Stimulated activated CD8-positive, alpha-beta memory T cell treated with anti-CD3 and anti-CD28 coated beads, Interleukin-7, amount 100 ng/mL, for 4 hours (primary cell): ENCODE measurements around the gene MAP4K2.

Source experiments
- DNase-seq, 2 donors: peaks; one replicate each; pipeline ENCODE4 v3.0.0-alpha.2; 2020; ENCODE audit warnings: low read depth in 2 of 2

Gene MAP4K2

GRCh38 chr11:64813826-64814225 is 10.8 kb upstream of the MAP4K2 start:
- no peak for DNase-seq

DNA sequence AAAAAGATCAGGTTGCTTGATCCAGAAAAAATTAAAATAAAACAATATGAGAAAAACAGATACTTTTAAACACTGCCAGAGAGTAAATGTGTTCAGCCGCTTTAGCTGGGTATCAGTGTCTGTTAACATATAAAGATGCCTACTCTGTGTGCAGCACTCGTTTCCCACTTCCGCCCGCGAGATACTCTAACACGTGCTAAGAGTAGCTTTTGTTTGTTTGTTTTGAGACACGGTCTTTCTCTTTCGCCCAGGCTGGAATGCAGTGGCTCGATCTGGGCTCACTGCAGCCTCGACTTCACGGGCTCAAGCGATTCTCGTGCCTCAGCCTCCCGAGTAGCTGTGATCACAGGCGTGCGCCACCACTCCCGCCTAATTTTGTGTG is 7.9 kb upstream of the MAP4K2 start:
- DNase-seq, result peak in 1 of 2 donors; percentile 17

DNA sequence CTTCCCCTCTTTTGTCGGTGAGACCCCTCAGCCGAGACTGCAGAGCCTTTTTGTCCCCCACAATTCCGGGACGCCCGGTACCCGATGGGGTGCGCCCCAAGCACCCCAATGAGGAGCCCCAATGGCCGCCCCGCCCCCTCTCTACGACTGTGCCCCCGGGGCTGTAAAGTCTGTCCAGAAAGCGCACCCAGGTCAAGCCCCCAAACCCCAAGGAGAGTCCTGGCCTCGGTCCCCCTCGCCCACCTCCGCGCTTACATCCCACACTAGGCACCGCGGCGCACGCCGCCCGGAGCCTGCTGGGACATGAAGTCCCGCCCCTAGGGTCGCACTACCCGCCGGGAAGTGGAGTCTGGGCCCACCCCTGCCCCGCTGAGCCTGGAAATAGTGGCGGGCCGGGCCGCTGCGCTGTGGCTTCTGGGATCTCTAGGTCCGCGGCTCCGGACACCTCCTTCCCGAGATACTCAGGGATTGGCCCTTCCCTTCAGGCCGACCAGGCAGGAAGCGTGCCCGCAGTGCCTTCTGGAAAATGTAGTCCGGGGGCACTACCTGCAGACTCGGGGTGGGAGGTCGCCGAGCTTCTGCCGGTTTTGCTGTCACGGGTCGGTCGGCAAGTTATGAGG is 7.4 kb upstream of the MAP4K2 start, which contains the start of gene MEN1:
TSS of gene MEN1 (minus strand) at position 281 of the 620 bp plus-strand sequence. CDS start 442 bp downstream, outside the sequence.
- peak; percentile 51 to 73 for DNase-seq

- peak in 1 of 2 donors; percentile 15 for DNase-seq
Measured at GRCh38 chr11:64809781-64810241, 6.8 kb upstream of the MAP4K2 start.

- DNase-seq, result no peak
Measured at GRCh38 chr11:64805481-64805880, 2.5 kb upstream of the MAP4K2 start.

GRCh38 chr11:64804346-64805210 is 1.6 kb upstream of the MAP4K2 start:
- DNase-seq, result no peak

- no peak for DNase-seq
Measured at GRCh38 chr11:64803846-64804345, 882 bp upstream of the MAP4K2 start.

DNA sequence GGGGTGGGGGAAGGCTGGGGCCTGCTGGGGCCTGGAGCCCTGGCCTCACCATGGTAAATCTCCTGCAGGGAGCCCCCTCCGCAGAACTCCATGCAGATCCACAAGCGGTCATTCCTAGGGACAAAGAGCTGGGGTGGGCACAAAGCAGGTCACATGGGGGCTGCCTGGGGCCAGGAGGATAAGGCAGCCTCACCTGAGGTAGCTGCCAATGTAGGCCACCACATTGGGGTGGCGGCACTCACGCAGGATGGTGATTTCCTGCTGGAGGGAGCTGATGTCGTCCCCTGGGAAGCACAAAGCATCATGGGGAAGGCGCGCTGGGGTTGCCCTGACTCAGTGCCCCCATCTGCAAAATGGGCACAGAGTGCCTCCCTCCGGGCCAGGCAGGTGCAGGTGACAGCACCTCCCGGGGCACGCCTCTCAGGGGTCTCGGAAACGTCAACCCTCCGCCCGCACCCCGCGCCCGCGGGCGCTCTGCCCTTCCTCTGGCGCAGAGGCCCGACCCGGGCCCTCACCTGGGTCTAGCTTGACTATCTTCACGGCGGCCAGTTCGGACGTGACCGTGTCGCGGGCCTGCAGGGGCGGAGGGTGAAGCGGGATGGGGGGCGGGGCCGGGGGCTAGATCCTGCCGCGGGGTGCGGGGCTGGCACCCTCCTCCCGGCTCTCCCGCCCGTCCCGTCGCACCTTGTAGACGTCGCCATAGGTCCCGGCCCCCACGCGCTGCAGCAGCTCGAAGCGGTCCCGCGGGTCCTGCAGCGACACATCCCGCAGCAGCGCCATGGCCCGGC is 450 bp downstream of the MAP4K2 start:
- DNase-seq, result peak in 1 of 2 donors; percentile 12

GRCh38 chr11:64801561-64802369 is 1.2 kb downstream of the MAP4K2 start:
- DNase-seq, result no peak

GRCh38 chr11:64801158-64801464 is 1.9 kb downstream of the MAP4K2 start:
- DNase-seq, result no peak

DNA sequence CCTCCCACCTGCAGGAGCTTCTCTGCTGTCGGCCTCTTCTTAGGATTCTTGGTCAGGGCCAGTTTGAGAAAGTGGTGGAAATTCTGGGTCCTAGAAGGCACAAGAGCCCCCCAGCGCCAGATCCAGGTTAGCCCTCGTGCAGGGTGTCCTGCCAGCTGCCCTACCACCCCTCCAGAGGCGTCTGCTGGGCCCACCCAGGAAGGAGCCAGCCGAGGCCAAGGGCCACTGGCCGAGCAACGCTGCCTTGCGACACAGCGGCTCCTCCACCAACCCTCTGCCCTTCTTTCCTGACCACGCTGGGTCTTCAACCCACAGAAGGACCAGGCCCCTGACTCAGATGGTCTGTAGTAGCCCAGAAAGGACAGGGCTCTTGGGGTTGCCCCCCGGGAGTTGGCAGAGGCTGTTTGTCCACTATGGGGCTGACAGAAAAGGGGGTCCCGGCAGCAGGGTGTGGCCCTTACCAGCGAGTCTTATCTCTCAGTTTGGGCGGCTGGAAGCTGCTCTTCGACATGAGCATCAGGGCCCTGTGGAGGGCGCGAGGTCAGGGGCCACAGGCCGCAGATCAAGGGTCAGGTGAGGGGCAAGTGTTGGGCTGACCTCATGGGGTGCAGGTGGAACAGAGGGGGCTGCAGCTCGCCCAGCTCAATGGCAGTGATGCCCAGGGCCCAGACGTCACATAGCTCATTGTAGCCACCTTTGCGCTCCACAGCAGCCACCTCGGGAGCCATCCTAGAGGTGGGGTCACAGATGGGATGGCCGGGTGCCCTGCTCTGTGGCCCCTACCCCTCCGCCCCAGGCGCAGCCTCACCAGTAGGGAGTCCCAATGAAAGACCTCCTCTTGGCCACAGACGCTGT is 2.5 kb downstream of the MAP4K2 start:
- DNase-seq, result no peak

DNA sequence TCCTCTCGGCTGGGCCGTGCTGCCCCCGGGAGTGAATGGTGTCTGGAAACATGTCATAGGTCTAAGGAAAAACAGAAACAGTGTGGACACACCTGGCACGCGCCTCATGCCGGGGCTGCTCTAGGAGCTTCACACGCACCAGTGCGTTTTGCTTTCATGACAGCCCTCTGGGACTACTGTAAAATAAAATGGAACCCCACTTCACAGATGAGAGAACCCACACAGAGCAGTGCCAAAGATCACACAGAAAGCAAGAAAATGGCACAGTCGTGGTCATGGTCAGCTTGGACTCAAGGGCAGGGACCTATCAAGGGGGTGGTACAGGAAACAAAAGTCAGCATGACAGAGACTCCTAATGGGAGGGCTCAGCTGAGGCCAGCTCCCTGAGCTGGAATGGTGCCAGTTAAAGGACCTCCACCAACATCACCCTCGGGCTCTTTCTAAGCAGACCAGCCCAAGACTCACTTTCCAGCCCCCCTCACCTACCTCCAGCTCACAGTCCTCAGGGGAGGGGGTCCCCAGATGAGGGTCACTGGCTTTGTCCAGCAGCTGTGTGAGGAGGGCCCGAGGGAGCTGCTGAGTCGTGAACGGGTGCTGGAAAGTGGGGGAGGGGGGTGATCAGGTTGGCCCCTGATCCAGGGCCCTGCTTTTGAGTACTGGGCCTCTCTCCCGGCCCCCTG is 3.3 kb downstream of the MAP4K2 start:
- DNase-seq, result no peak

- no peak for DNase-seq
Measured at GRCh38 chr11:64799256-64799622, 3.8 kb downstream of the MAP4K2 start.

DNA sequence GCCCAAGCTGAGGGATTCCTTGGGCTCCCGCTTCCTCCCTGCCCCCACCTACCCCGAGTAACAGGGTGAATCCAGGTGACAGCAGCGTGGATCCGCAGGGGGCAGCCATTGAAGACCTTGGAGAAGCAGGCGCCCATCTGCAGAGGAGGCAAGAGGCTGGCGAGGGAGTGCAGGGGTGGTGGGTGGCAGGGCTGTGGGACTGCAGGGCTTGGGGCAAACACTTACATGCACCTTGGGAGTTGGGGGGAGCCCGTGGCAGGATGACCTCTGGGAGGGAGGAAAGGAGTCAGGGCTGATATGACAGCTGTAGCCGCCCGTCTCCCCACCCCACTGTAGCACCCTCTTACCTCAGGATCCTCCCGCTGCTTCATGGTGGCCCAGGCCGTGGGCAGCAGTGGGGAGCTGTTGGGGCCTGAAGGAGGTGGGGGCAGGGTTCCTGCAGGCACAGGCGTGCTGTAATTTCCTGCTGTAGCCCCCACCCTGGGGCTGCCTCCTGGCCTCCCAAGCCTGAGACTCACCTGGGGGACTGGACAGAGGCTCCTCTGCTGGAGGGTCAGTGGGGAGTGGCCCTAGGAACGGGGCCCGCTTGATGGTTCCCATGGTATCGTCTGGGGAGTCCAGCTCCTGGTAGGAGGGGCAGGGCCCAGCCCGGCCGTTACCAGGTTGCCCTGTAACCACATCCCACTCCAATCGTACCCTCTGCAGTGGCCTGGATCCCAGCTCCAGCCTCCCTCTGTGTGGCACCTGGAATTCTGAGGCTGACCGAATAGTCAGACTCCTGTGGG is 6.1 kb downstream of the MAP4K2 start:
- DNase-seq, result no peak

DNA sequence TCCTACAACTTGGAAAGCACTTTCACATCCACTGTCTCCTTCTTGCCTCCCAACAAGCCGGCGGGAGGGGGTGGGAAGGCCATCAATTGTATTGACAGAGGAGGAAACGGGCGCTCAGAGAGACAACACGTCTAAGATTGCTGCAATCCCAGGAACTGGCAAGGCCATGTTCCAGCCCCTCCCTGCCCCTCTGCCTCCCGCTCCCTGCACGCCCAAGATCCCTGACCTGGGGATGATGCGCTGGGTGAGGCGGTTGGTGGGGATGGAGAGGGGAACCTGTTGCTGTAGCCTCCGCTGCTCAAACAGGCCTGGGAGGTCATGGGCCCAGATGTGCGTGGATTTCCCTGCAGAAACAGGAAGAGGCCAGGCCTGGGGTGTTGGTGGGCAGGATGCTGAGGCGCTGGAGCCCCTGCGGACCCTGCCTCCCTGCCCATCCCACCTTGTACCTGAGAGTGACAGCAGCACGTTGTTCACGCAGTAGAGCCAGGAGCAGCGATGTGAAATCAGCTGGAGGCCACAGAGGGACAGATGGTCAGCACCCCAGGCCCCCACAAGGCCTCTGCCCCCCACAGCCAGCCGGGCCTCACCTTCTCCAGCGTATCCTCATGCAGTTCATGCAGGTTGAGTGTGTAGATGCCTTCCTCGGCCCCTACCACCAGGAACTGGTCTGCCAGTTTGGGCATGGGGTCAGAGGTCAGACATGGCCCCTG is 6.8 kb downstream of the MAP4K2 start:
- DNase-seq, result no peak

- no peak for DNase-seq
Measured at GRCh38 chr11:64794526-64794925, 8.5 kb downstream of the MAP4K2 start.

GRCh38 chr11:64793271-64794160 is 9.5 kb downstream of the MAP4K2 start:
- no peak for DNase-seq
